ENCODE data around the gene CCDC86. TPM values are rescaled to one million over a fixed set of nuclear protein-coding genes. Genes with fewer than 3 reads are reported as not detected.

CCDC86 gene
- total RNA-seq, 3 donors from 2014 or later: 8.8 to 14.9 (median 14.7) TPM

- Histone ChIP-seq H3K4me1 (ENCODE audit: low read depth) (no peaks in the 10 kb centered on the region), H3K9me3 (no peaks in the 10 kb centered on the region), H3K36me3 (ENCODE audit: low read depth) (no peaks in the 10 kb centered on the region), H3K4me3 (no peak overlapping the region)
- no peak for TF ChIP-seq CTCF (IDR thresholded peaks at IDR 0.05)
- DNase-seq: peak in 1 of 3 donors; percentile 7
- intact Hi-C loops (cut with DNase I, micrococcal nuclease): no loop called here
- peak; percentile 10 for ATAC-seq
Measured at GRCh38 chr11:60875366-60876167, 33.7 kb downstream of the CCDC86 start.

GRCh38 chr11:60876168-60876485 lies 34.2 kb downstream of the CCDC86 start:
- no peaks in the 10 kb centered on the region for H3K9me3 ChIP-seq
- peak in 1 of 3 donors; percentile 7 for DNase-seq
- no peak for TF ChIP-seq CTCF (IDR thresholded peaks at IDR 0.05)

GRCh38 chr11:60878245-60879101 lies 36.6 kb downstream of the CCDC86 start:
- Histone ChIP-seq H3K4me3 (no peak overlapping the region), H3K9me3 (no peaks in the 10 kb centered on the region), H3K36me3 (ENCODE audit: low read depth) (no peaks in the 10 kb centered on the region), H3K4me1 (ENCODE audit: low read depth) (no peaks in the 10 kb centered on the region)
- ATAC-seq (no peak), DNase-seq (peak in 1 of 3 donors; percentile 2)
- TF ChIP-seq CTCF (IDR thresholded peaks at IDR 0.05): no peak
- intact Hi-C loops (cut with DNase I, micrococcal nuclease): no loop called here

More at GRCh38 chr11:60876168-60876485, 34.2 kb downstream of the CCDC86 start:
- no peak overlapping the region for H3K4me3 ChIP-seq
- intact Hi-C loops (cut with DNase I, micrococcal nuclease): no loop called here
- no peaks in the 10 kb centered on the region for H3K36me3 ChIP-seq (ENCODE audit: low read depth)
- no peaks in the 10 kb centered on the region for H3K4me1 ChIP-seq (ENCODE audit: low read depth)
- no peak for ATAC-seq

GRCh38 chr11:60879104-60879503 lies 37.2 kb downstream of the CCDC86 start:
- H3K36me3 ChIP-seq (ENCODE audit: low read depth): no peaks in the 10 kb centered on the region
- H3K9me3 ChIP-seq: no peaks in the 10 kb centered on the region
- intact Hi-C loops (cut with DNase I, micrococcal nuclease): no loop called here
- DNase-seq: no peak
- no peak for ATAC-seq
- no peak for TF ChIP-seq CTCF (IDR thresholded peaks at IDR 0.05)
- no peaks in the 10 kb centered on the region for H3K4me1 ChIP-seq (ENCODE audit: low read depth)
- H3K4me3 ChIP-seq: no peak overlapping the region

- no peak for ATAC-seq
- TF ChIP-seq CTCF (IDR thresholded peaks at IDR 0.05): no peak
- Histone ChIP-seq H3K4me1 (ENCODE audit: low read depth) (no peaks in the 10 kb centered on the region), H3K4me3 (no peak overlapping the region), H3K36me3 (ENCODE audit: low read depth) (no peaks in the 10 kb centered on the region), H3K9me3 (no peaks in the 10 kb centered on the region)
- intact Hi-C loops (cut with DNase I, micrococcal nuclease): no loop called here
- no peak for DNase-seq
Measured at GRCh38 chr11:60879971-60880588, 38.2 kb downstream of the CCDC86 start.
